B cell (primary cell): Measurements from ENCODE around the gene KDM1B. TPM values are rescaled to one million over a fixed set of nuclear protein-coding genes. Genes with fewer than 3 reads are reported as not detected.

Experiments used
- ATAC-seq: fragments of 200-7000 bp; cut with Tn5 transposase; one replicate; pipeline ENCODE4 v1.10.0; 2021; ENCODE audit warnings: low read depth, mild to moderate bottlenecking, moderate number of reproducible peaks, moderate library complexity
- CTCF ChIA-PET: fragments of 350-600 bp; sonication (Branson Sonifier 250); formaldehyde crosslinking; loops from one replicate; lab custom pipeline; 2021; ENCODE audit warnings: antibody characterized with exemption, inconsistent platforms; lab: Charles Lee
- POLR2A ChIA-PET: fragments of 350-600 bp; sonication (Branson Sonifier 250); formaldehyde crosslinking; loops from one replicate; lab custom pipeline; 2021; ENCODE audit warnings: antibody characterized with exemption; lab: Charles Lee
- DNase-seq: peaks from one replicate; pipeline ENCODE4 v3.0.0; 2013
- H2AFZ ChIP-seq: 2 replicates; pipeline ENCODE4 v1.6.1; 2012; ENCODE audit warnings: mild to moderate bottlenecking, low read depth, low read length; ENCODE audit not compliant: insufficient read depth, poor library complexity, severe bottlenecking
- H3K27ac ChIP-seq, 2 donors: 1 replicate in 1 of 2; 2 replicates in 1 of 2; pipeline ENCODE4 v1.5.1; 2012 to 2013; ENCODE audit warnings: low read length in 2 of 2, mild to moderate bottlenecking in 2 of 2, moderate library complexity in 1 of 2
- H3K27me3 ChIP-seq, 4 experiments: fragments of 200-600 bp in 1 of 4; sonication (generic) in 1 of 4; replicated peaks in 1 of 4; 1 replicate in 2 of 4; 2 replicates in 2 of 4; pipeline versions ENCODE4 v1.6.1 to v1.7.0; 2013 to 2016; ENCODE audit warnings: low read length in 3 of 4, mild to moderate bottlenecking in 2 of 4, mixed read lengths in 1 of 4, moderate library complexity in 1 of 4; ENCODE audit not compliant: insufficient read depth in 4 of 4, control insufficient read depth in 3 of 4; ENCODE audit errors: control extremely low read depth in 1 of 4
- H3K36me3 ChIP-seq, 2 experiments: replicated peaks in 1 of 2; 1 replicate in 1 of 2; 2 replicates in 1 of 2; pipeline versions ENCODE4 v1.6.1 to v1.7.1; 2013; ENCODE audit warnings: low read length in 1 of 2; ENCODE audit not compliant: insufficient read depth in 2 of 2, control insufficient read depth in 1 of 2; ENCODE audit errors: control extremely low read depth in 1 of 2, extremely low read depth in 1 of 2
- H3K4me1 ChIP-seq, 2 donors: fragments of 200-600 bp in 1 of 2; sonication (generic) in 1 of 2; 1 replicate in 1 of 2; 2 replicates in 1 of 2; pipeline versions ENCODE4 v1.5.1 to v1.6.1; 2013 to 2017; ENCODE audit warnings: low read length in 2 of 2; ENCODE audit not compliant: control insufficient read depth in 2 of 2, insufficient read depth in 2 of 2
- H3K4me2 ChIP-seq: replicated peaks from 2 replicates; pipeline ENCODE3; 2012; ENCODE audit warnings: mild to moderate bottlenecking, low read depth, low read length; ENCODE audit not compliant: poor library complexity, severe bottlenecking
- H3K4me3 ChIP-seq, 5 experiments: fragments of 200-600 bp in 1 of 5; sonication (generic) in 1 of 5; 1 replicate in 3 of 5; 2 replicates in 2 of 5; pipeline versions ENCODE4 v1.5.1 to v1.7.0; 2011 to 2016; ENCODE audit warnings: low read length in 4 of 5, mild to moderate bottlenecking in 4 of 5, low read depth in 2 of 5, control low read depth in 1 of 5, moderate library complexity in 1 of 5; ENCODE audit not compliant: insufficient read depth in 1 of 5; ENCODE audit errors: control extremely low read depth in 1 of 5, extremely low read depth in 1 of 5
- H3K79me2 ChIP-seq: fragments of 200-600 bp; sonication (generic); one replicate; pipeline ENCODE4 v1.6.0; 2016; ENCODE audit warnings: low read length; ENCODE audit not compliant: control insufficient read depth, insufficient read depth
- H3K9ac ChIP-seq: fragments of 200-600 bp; sonication (generic); 2 replicates; pipeline ENCODE4 v1.6.1; 2017; ENCODE audit warnings: mild to moderate bottlenecking, low read length, moderate library complexity
- H3K9me3 ChIP-seq, 3 donors: one replicate each; pipeline versions ENCODE4 v1.6.1 to v1.7.1; 2013; ENCODE audit warnings: low read length in 2 of 3; ENCODE audit not compliant: control insufficient read depth in 2 of 3, insufficient read depth in 1 of 3; ENCODE audit errors: control extremely low read depth in 1 of 3
- H4K20me1 ChIP-seq: 2 replicates; pipeline ENCODE4 v1.6.0; 2012; ENCODE audit warnings: mild to moderate bottlenecking, low read length; ENCODE audit not compliant: insufficient read depth, control insufficient read depth, poor library complexity, severe bottlenecking
- H3K27ac Mint-ChIP-seq: one replicate; pipeline ENCODE4 v1.8.0; 2021; ENCODE audit warnings: mixed read lengths
- H3K27me3 Mint-ChIP-seq: one replicate; pipeline ENCODE4 v1.8.0; 2021; ENCODE audit warnings: mixed read lengths
- H3K4me1 Mint-ChIP-seq: one replicate; pipeline ENCODE4 v1.8.0; 2021; ENCODE audit warnings: mixed read lengths
- H3K4me3 Mint-ChIP-seq: one replicate; pipeline ENCODE4 v1.8.0; 2021; ENCODE audit warnings: mixed read lengths
- H3K9me3 Mint-ChIP-seq: one replicate; pipeline ENCODE4 v1.8.0; 2022; ENCODE audit warnings: mixed read lengths; ENCODE audit not compliant: insufficient read depth
- EZH2 ChIP-seq: IDR thresholded peaks from 2 replicates; pipeline ENCODE4 v1.6.1; 2012; ENCODE audit warnings: borderline replicate concordance, low read depth, mild to moderate bottlenecking, moderate library complexity, low read length; ENCODE audit not compliant: insufficient read depth, poor library complexity, severe bottlenecking
- whole genome bisulfite sequencing: methylation state at CpG from one replicate; pipeline ENCODE4 v1.1.5; 2013; ENCODE audit warnings: missing lambda C conversion rate; ENCODE audit not compliant: insufficient coverage; 5-methylcytosine and 5-hydroxymethylcytosine counted together
- intact Hi-C: fragments of 100-400 bp; cut with micrococcal nuclease; formaldehyde crosslinking; loops from one replicate; pipeline ENCODE4 v1.10.0; 2022
- polyA plus RNA-seq: library from polyadenylated mRNA; depleted of rRNA; stranded (reverse); fragments of >200 nt; gene quantifications from 2 replicates; pipeline ENCODE4 v1.2.3, GENCODE V29; 2012
- total RNA-seq, 2 donors: library from RNA; stranded (reverse); fragments of 120-200 nt in 1 of 2; gene quantifications; 1 replicate in 1 of 2; 2 replicates in 1 of 2; pipeline versions ENCODE4 v1.2.3 to v1.2.4, GENCODE V29; 2013 to 2022
- TF ChIP-seq, protein P1 (sequence below): fragments of 200-600 bp; IDR thresholded peaks from one replicate; pipeline ENCODE4 v1.8.0; 2022; ENCODE audit warnings: antibody characterized with exemption, mild to moderate bottlenecking

The KDM1B gene
- total and polyA plus RNA-seq, 2 donors (not counting 1 experiment from before 2014, with no cell fraction given) = 10.9 to 16.0 TPM

DNA sequence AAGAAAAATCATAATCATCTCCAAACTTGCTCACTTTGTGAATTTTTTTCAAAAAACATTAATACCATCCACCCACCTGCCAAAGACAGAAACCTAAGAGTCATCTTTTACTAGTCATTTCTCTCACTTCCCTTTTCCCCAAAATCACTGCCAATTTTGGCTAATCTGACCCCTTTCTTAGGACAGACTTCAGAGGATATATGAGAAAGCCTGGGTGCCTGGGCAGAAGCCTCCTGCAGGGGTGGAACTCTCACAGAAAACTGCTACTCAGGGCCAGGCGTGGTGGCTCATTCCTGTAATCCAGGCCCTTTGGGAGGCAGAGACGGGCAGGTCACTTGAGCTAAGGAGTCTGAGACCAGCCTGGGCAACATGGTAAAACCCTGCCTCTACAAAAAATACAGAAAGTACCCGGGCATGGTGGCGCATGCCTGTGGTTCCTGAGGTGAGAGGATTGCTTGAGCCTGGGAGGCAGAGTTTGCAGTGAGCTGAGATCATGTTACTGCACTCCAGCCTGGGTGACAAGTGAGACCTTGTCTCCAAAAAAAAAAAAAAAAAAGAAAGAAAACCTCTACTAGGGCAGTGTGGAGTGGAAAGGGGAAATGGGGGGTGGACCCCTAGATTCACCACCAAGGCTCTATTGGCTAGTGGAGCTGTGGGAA, 105.4 kb downstream of the KDM1B start:
- Mint-ChIP-seq H3K4me1 (peaks cover 51% of the 10 kb centered on the region), H3K27ac (peak overlapping the region; percentile 66), H3K9me3 (no peaks in the 10 kb centered on the region), H3K27me3 (no peaks in the 10 kb centered on the region), H3K4me3 (peak overlapping the region; percentile 9)
- DNase-seq (peak; percentile 69), ATAC-seq (peak; percentile 7)
- peaks cover 0 to 2% (median 1%) of the 10 kb centered on the region in 3 donors for H3K9me3 ChIP-seq
- peak overlapping the region; percentile 54 for H3K4me2 ChIP-seq
- H2AFZ ChIP-seq = no peak overlapping the region
- intact Hi-C loops = loop anchor here (5.0 kb wide), 4 partner anchors 38 to 273 kb away; partner anchors contain the start of genes KIF13A and RNF144B
- peaks cover 42 to 43% of the 10 kb centered on the region in 2 donors for H3K4me1 ChIP-seq
- no peak overlapping the region for H3K4me3 ChIP-seq
- ChIA-PET POLR2A (interaction anchor here (0.5 to 0.7 kb wide), 2 partner anchors 8 to 24 kb away, joined by 3 read pairs; no protein-coding TSS in a partner anchor), CTCF (interaction anchor here (0.7 to 1.1 kb wide), 2 partner anchors 23 to 139 kb away, joined by 4 to 5 read pairs; no protein-coding TSS in a partner anchor)
- TF ChIP-seq, protein P1, sequence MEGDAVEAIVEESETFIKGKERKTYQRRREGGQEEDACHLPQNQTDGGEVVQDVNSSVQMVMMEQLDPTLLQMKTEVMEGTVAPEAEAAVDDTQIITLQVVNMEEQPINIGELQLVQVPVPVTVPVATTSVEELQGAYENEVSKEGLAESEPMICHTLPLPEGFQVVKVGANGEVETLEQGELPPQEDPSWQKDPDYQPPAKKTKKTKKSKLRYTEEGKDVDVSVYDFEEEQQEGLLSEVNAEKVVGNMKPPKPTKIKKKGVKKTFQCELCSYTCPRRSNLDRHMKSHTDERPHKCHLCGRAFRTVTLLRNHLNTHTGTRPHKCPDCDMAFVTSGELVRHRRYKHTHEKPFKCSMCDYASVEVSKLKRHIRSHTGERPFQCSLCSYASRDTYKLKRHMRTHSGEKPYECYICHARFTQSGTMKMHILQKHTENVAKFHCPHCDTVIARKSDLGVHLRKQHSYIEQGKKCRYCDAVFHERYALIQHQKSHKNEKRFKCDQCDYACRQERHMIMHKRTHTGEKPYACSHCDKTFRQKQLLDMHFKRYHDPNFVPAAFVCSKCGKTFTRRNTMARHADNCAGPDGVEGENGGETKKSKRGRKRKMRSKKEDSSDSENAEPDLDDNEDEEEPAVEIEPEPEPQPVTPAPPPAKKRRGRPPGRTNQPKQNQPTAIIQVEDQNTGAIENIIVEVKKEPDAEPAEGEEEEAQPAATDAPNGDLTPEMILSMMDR = no peak
- no peak for TF ChIP-seq EZH2
- H3K9ac ChIP-seq = no peak overlapping the region
- H3K27ac ChIP-seq = peak overlapping the region; percentile 7 to 85
- H3K79me2 ChIP-seq = peaks cover 88% of the 10 kb centered on the region
- H3K36me3 ChIP-seq = peaks cover 1 to 19% of the 10 kb centered on the region in 2 experiments
- H4K20me1 ChIP-seq = peaks cover 33% of the 10 kb centered on the region
- H3K27me3 ChIP-seq = no peaks in the 10 kb centered on the region
- 53% methylated on average over 2 of the region's 4 CpGs for WGBS

DNA sequence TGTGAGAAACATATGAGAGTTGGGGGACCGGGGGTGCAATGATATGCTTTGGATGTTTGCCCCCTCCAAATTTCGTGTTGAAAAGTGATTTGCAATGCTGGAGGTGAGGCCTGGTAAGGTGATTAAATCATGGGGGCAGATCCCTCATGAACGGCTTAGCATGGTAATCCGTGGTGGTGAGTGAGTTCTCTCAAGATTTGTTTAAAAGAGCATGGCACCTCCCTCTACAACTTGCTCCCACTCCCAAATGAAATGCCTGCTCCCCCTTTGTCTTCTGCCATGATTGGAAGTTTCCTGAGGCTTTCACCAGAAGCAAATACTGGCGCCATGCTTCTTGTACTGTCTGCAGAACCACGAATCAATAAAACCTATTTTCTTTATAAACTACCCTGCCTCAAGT, 106.7 kb downstream of the KDM1B start:
- peaks cover 42 to 44% of the 10 kb centered on the region in 2 donors for H3K4me1 ChIP-seq
- H3K9me3 ChIP-seq = peaks cover 0 to 11% (median 4%) of the 10 kb centered on the region in 3 donors
- Mint-ChIP-seq H3K27me3 (no peaks in the 10 kb centered on the region), H3K4me3 (peak overlapping the region; percentile 92), H3K9me3 (no peaks in the 10 kb centered on the region), H3K4me1 (peaks cover 52% of the 10 kb centered on the region), H3K27ac (peak overlapping the region; percentile 12)
- ATAC-seq = no peak
- no peak for DNase-seq
- H4K20me1 ChIP-seq = peaks cover 33% of the 10 kb centered on the region
- 69% methylated on average over 2 of the region's 6 CpGs for WGBS
- peaks cover 87% of the 10 kb centered on the region for H3K79me2 ChIP-seq
- TF ChIP-seq, protein P1 = no peak
- TF ChIP-seq EZH2 = no peak
- H3K36me3 ChIP-seq = peaks cover 1 to 7% of the 10 kb centered on the region in 2 experiments
- H3K4me2 ChIP-seq = peak overlapping the region; percentile 87
- no peak overlapping the region for H2AFZ ChIP-seq
- POLR2A ChIA-PET = no interaction called here
- H3K4me3 ChIP-seq = no peak overlapping the region
- intact Hi-C loops = loop anchor here (2.0 to 5.0 kb wide), 5 partner anchors 40 to 555 kb away; partner anchors contain the start of genes KIF13A, NUP153 and RNF144B
- no peak overlapping the region for H3K9ac ChIP-seq
- CTCF ChIA-PET = no interaction called here
- H3K27ac ChIP-seq = peak overlapping the region in 1 of 2 donors; percentile 85
- no peaks in the 10 kb centered on the region for H3K27me3 ChIP-seq
